ENCODE measurements around the gene GNL3.
"Not testable (repeated sequence)": the region's sequence is repeated elsewhere in the genome, so short reads cannot be mapped to it uniquely, and the experiment has no call there.

Gene GNL3

GRCh38 chr3:52685709-52686691 lies at the start of gene GNL3, which contains the start of gene PBRM1:
GNL3 (plus strand) TSS chr3:52686032; CDS start chr3:52686093, 61 bp downstream.
PBRM1 (minus strand) TSS chr3:52685913.
- peak; percentile 83 for DNase-seq

GRCh38 chr3:52636673-52637072 lies 49.2 kb upstream of the GNL3 start:
- DNase-seq: no peak

- no peak for DNase-seq
Measured at GRCh38 chr3:52645549-52645948, 40.3 kb upstream of the GNL3 start.

- DNase-seq: no peak
Measured at GRCh38 chr3:52649461-52650210, 36.2 kb upstream of the GNL3 start.

- DNase-seq: no peak
Measured at GRCh38 chr3:52650439-52650838, 35.4 kb upstream of the GNL3 start.

GRCh38 chr3:52651592-52651991 lies 34.2 kb upstream of the GNL3 start:
- DNase-seq: no peak

GRCh38 chr3:52655895-52656294 lies 29.9 kb upstream of the GNL3 start:
- no peak for DNase-seq

- no peak for DNase-seq
Measured at GRCh38 chr3:52660046-52660445, 25.8 kb upstream of the GNL3 start.

GRCh38 chr3:52663098-52663497 lies 22.7 kb upstream of the GNL3 start:
- DNase-seq: no peak

GRCh38 chr3:52670621-52671521 lies 15.0 kb upstream of the GNL3 start:
- no peak for DNase-seq

GRCh38 chr3:52671676-52672075 lies 14.2 kb upstream of the GNL3 start:
- no peak for DNase-seq

- not testable (repeated sequence) for DNase-seq
Measured at GRCh38 chr3:52676201-52676600, 9.6 kb upstream of the GNL3 start.

- DNase-seq: no peak
Measured at GRCh38 chr3:52678265-52679198, 7.3 kb upstream of the GNL3 start.

- no peak for DNase-seq
Measured at GRCh38 chr3:52679199-52679538, 6.7 kb upstream of the GNL3 start.

GRCh38 chr3:52679811-52680210 lies 6.0 kb upstream of the GNL3 start:
- no peak for DNase-seq

- DNase-seq: no peak
Measured at GRCh38 chr3:52681596-52681995, 4.2 kb upstream of the GNL3 start.

- no peak for DNase-seq
Measured at GRCh38 chr3:52682016-52682415, 3.8 kb upstream of the GNL3 start.

- DNase-seq: no peak
Measured at GRCh38 chr3:52683611-52684010, 2.2 kb upstream of the GNL3 start.

GRCh38 chr3:52684184-52684583 lies 1.6 kb upstream of the GNL3 start:
- DNase-seq: no peak

GRCh38 chr3:52685285-52685708 lies 535 bp upstream of the GNL3 start:
- DNase-seq: peak; percentile 76

GRCh38 chr3:52688266-52688665 lies 2.4 kb downstream of the GNL3 start:
- no peak for DNase-seq

GRCh38 chr3:52689151-52689550 lies 3.3 kb downstream of the GNL3 start:
- no peak for DNase-seq

Data from NCI-H1092 treated with DMSO at 0.1 percent for 48 hours (cell line).